ENCODE measurements around the gene FRY.

Gene FRY

GRCh38 chr13:32315238-32316027 lies 283.9 kb downstream of the FRY start, which contains the start of the genes BRCA2 and ZAR1L:
Gene BRCA2 (plus strand): TSS chr13:32315508. CDS start chr13:32316461, 953 bp downstream.
Gene ZAR1L (minus strand): TSS chr13:32315363. CDS start chr13:32311925, 3,438 bp downstream.
- DNase-seq: no peak

GRCh38 chr13:32316028-32316339 lies 284.4 kb downstream of the FRY start:
- DNase-seq: no peak

GRCh38 chr13:32316501-32316900 lies 284.9 kb downstream of the FRY start:
- no peak for DNase-seq

GRCh38 chr13:32317716-32318465 lies 286.3 kb downstream of the FRY start:
- DNase-seq: no peak

GRCh38 chr13:32320528-32320927 lies 289.0 kb downstream of the FRY start:
- DNase-seq: no peak

GRCh38 chr13:32323912-32324311 lies 292.3 kb downstream of the FRY start:
- no peak for DNase-seq

- no peak for DNase-seq
These were observed 298.9 kb downstream of the FRY start for GRCh38 chr13:32330441-32330840.

- DNase-seq: no peak
These were observed 303.1 kb downstream of the FRY start for GRCh38 chr13:32334671-32335070.

GRCh38 chr13:32340914-32341313 lies 309.3 kb downstream of the FRY start:
- no peak for DNase-seq

- no peak for DNase-seq
These were observed 316.1 kb downstream of the FRY start for GRCh38 chr13:32347651-32348050.
